Mucosa of rectum (tissue), 2 donors: ENCODE results near the gene TENT4B.
"Not testable (repeated sequence)": the region's sequence is repeated elsewhere in the genome, so short reads cannot be mapped to it uniquely, and the experiment has no call there.

Experiments
- H3K27ac ChIP-seq, 2 donors: one replicate each; pipeline ENCODE4 v1.7.0; 2013; ENCODE audit warnings: inconsistent platforms in 2 of 2, low read depth in 2 of 2, low read length in 2 of 2
- H3K27me3 ChIP-seq, 2 donors: one replicate each; pipeline ENCODE4 v1.7.0; 2013; ENCODE audit warnings: low read length in 2 of 2; ENCODE audit not compliant: control insufficient read depth in 2 of 2, insufficient read depth in 2 of 2
- H3K36me3 ChIP-seq, 2 donors: one replicate each; pipeline ENCODE4 v1.7.0; 2013; ENCODE audit warnings: low read length in 2 of 2; ENCODE audit not compliant: control insufficient read depth in 2 of 2, insufficient read depth in 2 of 2
- H3K4me1 ChIP-seq, 2 donors: one replicate each; pipeline ENCODE4 v1.7.0; 2013; ENCODE audit warnings: low read length in 2 of 2, mild to moderate bottlenecking in 1 of 2; ENCODE audit not compliant: control insufficient read depth in 2 of 2, insufficient read depth in 2 of 2
- H3K4me3 ChIP-seq, 2 donors: one replicate each; pipeline ENCODE4 v1.7.0; 2013; ENCODE audit warnings: low read length in 2 of 2
- H3K9ac ChIP-seq, 2 donors: one replicate each; pipeline ENCODE4 v1.7.0; 2013; ENCODE audit warnings: low read length in 2 of 2, low read depth in 1 of 2, mild to moderate bottlenecking in 1 of 2
- H3K9me3 ChIP-seq, 2 donors: one replicate each; pipeline ENCODE4 v1.7.0; 2013; ENCODE audit warnings: low read length in 2 of 2; ENCODE audit not compliant: control insufficient read depth in 2 of 2
- donor health status: healthy.
- donor health status: Normal muscosa, but diverticular disease.

The TENT4B gene

DNA sequence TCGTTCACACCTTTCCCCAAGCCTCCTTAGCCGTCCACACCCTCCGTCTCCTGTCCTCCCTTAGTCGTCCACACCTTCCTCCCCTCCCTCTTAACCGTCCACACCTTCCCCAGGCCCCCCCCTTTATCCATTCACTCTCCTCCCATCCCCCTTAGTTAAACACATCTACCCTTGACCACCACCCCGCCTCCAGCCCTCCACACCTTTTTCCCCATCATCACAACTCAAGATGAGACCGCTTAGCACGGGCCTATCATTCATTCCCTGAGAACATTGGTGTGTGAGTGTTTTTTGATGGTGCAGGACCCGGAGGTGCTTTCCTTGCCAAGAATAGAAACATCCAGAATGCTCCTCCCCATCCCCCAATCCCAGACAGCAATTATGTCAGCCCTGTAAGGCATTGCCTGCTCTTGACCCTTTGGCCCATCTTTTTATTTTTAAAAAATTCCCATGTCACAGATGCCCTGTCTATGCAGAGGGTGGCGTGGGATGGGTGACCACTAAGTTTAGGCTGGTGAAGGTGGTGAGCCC, 1.4 kb downstream of the TENT4B start:
- no peaks in the 10 kb centered on the region for H3K9me3 ChIP-seq
- H3K4me1 ChIP-seq, result peaks cover 8 to 25% of the 10 kb centered on the region in 2 donors
- H3K36me3 ChIP-seq, result no peaks in the 10 kb centered on the region
- H3K9ac ChIP-seq, result peak overlapping the region; percentile 77 to 86
- H3K27me3 ChIP-seq, result no peaks in the 10 kb centered on the region
- peak overlapping the region; percentile 73 to 83 for H3K4me3 ChIP-seq
- H3K27ac ChIP-seq, result peak overlapping the region; percentile 71 to 72

DNA sequence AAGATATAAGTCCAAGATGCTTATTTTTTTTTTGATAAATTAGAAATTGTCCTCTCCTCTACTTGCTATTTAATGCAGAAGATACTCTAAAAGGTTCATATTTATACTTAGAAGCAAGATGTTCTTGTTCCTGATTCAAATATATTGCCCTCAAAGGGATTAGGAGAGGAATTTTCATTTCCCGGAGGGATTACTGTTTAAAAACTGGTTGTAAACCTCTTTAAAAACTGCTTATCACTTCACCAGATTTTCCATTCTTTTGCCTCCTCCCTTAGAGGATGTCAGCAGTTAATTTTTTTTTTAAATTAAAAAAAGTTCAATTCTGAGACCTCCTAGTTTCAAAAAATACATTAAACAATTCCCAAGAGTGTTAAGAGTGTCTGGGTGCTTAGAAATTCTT, 2.8 kb downstream of the TENT4B start:
- no peak overlapping the region for H3K9ac ChIP-seq
- H3K27ac ChIP-seq, result peak overlapping the region in 1 of 2 donors; percentile 71
- no peaks in the 10 kb centered on the region for H3K9me3 ChIP-seq
- H3K4me3 ChIP-seq, result peak overlapping the region; percentile 73 to 83
- no peaks in the 10 kb centered on the region for H3K27me3 ChIP-seq
- H3K4me1 ChIP-seq, result peaks cover 8 to 25% of the 10 kb centered on the region in 2 donors
- no peaks in the 10 kb centered on the region for H3K36me3 ChIP-seq

DNA sequence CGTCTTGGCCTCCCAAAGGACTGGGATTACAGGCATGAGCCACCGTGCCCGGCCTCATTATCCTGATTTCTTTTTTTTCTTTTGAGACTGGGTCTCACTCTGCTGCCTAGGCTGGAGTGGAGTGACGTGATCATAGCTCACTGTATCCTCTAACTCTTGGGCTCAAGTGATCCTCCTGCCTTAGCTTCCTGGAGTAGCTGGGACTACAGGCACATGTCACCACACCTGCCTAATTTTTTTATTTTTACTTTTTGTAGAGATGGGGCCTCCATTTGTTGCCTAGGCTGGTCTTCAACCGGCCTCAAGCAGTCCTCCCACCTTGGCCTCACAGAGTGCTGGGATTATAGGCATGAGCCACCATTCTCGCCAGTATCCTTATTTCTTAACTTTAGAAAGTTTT, 3.5 kb downstream of the TENT4B start:
- H3K27me3 ChIP-seq, result no peaks in the 10 kb centered on the region
- no peaks in the 10 kb centered on the region for H3K9me3 ChIP-seq
- no peak overlapping the region for H3K4me3 ChIP-seq
- H3K27ac ChIP-seq, result no peak overlapping the region
- H3K4me1 ChIP-seq, result peaks cover 8 to 25% of the 10 kb centered on the region in 2 donors
- H3K9ac ChIP-seq, result no peak overlapping the region
- H3K36me3 ChIP-seq, result no peaks in the 10 kb centered on the region

DNA sequence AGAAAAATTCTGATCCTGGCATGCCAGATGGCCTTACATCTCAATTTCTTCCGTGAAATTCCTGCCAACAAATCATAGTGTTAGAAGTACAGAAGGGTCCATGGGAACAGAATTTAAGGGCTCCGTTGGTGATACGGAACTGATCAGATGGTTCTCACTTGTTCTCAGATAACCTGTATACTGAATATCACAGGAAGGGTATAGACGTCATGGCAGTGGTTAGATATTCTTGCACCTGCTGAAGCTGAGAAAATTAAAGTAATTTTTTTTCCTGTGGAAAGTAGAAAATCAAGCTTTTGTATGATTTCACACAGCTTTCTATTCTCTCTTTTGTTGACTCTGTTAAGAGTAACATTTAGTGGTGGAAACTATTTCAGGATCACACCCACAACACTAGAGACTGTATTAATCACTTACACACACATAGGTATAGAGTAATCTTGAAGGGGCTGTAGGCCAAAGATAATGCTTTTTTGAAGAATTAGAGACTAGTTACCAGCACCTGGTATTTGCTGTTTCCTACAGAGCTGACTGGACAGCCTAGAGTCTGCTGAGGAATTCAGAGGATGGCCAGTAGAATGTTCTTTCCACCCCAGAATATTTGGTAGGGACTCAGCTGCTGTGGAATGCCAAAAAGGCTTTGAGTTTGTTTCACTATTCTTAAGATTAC, 7.5 kb downstream of the TENT4B start:
- H3K9me3 ChIP-seq, result no peaks in the 10 kb centered on the region
- H3K36me3 ChIP-seq, result no peaks in the 10 kb centered on the region
- H3K9ac ChIP-seq, result no peak overlapping the region
- H3K27ac ChIP-seq, result no peak overlapping the region
- H3K4me1 ChIP-seq, result peaks cover 3 to 9% of the 10 kb centered on the region in 2 donors
- H3K4me3 ChIP-seq, result no peak overlapping the region
- no peaks in the 10 kb centered on the region for H3K27me3 ChIP-seq

DNA sequence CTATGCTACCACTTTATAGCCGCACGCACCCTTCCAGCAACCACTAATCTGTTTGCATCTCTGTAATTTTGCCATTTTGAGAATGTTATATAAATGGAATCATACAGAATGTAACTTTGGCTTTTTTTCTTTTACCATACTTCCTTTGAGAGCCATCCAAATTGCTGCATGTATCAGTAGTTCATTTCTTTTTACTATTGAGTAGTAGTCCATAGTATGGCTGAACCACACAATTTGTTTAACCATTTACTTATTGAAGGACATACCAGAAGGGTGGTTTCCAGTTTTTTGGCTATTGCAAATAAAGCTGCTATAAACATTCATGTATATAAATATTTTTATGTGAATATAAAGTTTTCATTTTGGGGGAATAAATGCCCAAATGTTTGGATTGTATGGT, 8.8 kb downstream of the TENT4B start:
- H3K27ac ChIP-seq, result no peak overlapping the region
- H3K9ac ChIP-seq, result no peak overlapping the region

GRCh38 chr16:50165473-50165872, 12.4 kb downstream of the TENT4B start:
- no peaks in the 10 kb centered on the region for H3K9me3 ChIP-seq
- no peak overlapping the region for H3K27ac ChIP-seq
- no peaks in the 10 kb centered on the region for H3K36me3 ChIP-seq
- no peaks in the 10 kb centered on the region for H3K27me3 ChIP-seq
- H3K9ac ChIP-seq, result no peak overlapping the region
- H3K4me3 ChIP-seq, result no peak overlapping the region
- H3K4me1 ChIP-seq, result peaks cover 6 to 10% of the 10 kb centered on the region in 2 donors

More for the DNA sequence above, 8.8 kb downstream of the TENT4B start:
- Histone ChIP-seq H3K4me3 (no peak overlapping the region), H3K9me3 (no peaks in the 10 kb centered on the region), H3K27me3 (no peaks in the 10 kb centered on the region), H3K36me3 (no peaks in the 10 kb centered on the region), H3K4me1 (peaks cover 0 to 3% of the 10 kb centered on the region in 2 donors)

DNA sequence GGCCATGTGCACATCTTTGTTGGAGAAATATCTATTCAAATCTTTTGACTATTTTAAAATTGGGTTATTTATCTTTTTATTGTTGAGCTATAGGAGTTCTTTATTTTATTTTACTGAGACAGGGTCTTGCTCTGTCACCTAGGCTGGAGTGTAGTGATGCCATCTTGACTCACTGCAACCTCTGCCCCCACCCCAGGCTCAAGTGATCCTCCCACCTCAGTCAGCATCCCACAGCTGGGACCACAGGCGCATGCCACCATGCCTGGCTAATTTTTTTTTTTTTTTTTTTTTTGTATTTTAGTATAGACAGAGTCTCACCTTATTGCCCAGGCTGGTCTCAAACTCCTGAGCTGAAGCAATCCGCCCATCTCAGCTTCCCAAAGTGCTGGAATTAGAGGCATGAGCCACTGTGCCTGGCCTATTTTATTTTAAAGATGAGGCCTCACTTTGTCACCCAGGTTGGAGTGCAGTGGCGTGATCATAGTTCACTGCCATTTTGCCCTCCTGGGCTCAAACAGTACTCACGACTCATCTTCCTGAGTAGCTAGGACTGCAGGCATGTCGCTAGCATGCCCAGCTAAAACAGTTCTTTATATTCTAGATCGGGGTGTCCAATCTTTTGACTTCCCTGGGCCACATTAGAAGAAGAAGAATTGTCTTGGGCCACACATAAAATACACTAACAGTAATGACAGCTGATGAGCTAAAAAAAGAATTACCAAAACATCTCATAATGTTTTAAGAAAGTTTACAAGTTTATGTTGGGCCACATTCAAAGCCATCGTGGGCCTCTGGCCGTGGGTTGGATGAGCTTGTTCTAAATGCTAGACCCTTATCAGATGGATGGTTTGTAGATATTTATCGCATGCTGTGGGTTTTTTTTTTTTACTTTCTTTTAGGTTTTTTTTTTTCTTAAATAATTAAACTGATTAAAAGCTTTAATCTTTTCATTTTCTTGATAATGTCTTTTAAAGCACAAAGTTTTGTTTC, 13.7 kb downstream of the TENT4B start:
- Histone ChIP-seq H3K9me3 (no peaks in the 10 kb centered on the region), H3K27me3 (no peaks in the 10 kb centered on the region), H3K9ac (no peak overlapping the region), H3K27ac (no peak overlapping the region), H3K4me1 (peaks cover 6 to 10% of the 10 kb centered on the region in 2 donors), H3K4me3 (no peak overlapping the region), H3K36me3 (no peaks in the 10 kb centered on the region)

GRCh38 chr16:50167556-50167955, 14.4 kb downstream of the TENT4B start:
- no peak overlapping the region for H3K4me3 ChIP-seq
- H3K27me3 ChIP-seq, result no peaks in the 10 kb centered on the region
- H3K27ac ChIP-seq, result no peak overlapping the region
- H3K9me3 ChIP-seq, result no peaks in the 10 kb centered on the region
- H3K9ac ChIP-seq, result no peak overlapping the region
- H3K4me1 ChIP-seq, result peaks cover 6 to 10% of the 10 kb centered on the region in 2 donors
- no peaks in the 10 kb centered on the region for H3K36me3 ChIP-seq

- Histone ChIP-seq H3K27ac (no peak overlapping the region), H3K27me3 (no peaks in the 10 kb centered on the region), H3K4me1 (peaks cover 6 to 10% of the 10 kb centered on the region in 2 donors), H3K9me3 (no peaks in the 10 kb centered on the region), H3K4me3 (no peak overlapping the region), H3K9ac (no peak overlapping the region), H3K36me3 (no peaks in the 10 kb centered on the region)
Measured at GRCh38 chr16:50169555-50170096, 16.5 kb downstream of the TENT4B start.

- H3K36me3 ChIP-seq, H3K4me1 ChIP-seq, H3K27ac ChIP-seq, H3K27me3 ChIP-seq, H3K9me3 ChIP-seq, H3K9ac ChIP-seq, H3K4me3 ChIP-seq: not testable (repeated sequence)
Measured at GRCh38 chr16:50171773-50172172, 18.7 kb downstream of the TENT4B start.
